ENCODE measurements around the gene IL26.

IL26 gene, protein sequence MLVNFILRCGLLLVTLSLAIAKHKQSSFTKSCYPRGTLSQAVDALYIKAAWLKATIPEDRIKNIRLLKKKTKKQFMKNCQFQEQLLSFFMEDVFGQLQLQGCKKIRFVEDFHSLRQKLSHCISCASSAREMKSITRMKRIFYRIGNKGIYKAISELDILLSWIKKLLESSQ

GRCh38 chr12:68225576-68226476 is at the start of gene IL26:
TSS of gene IL26 (minus strand) at chr12:68225810. CDS start at chr12:68225756, 54 bp downstream.
- H3K36me3 ChIP-seq (ENCODE audit: control insufficient read depth, insufficient read depth, low read length, severe bottlenecking): no peaks in the 10 kb centered on the region
- DNase-seq (ENCODE audit: low read depth): no peak
- no peak within 1 kb of the TSS for H3K9ac ChIP-seq (ENCODE audit: low read length)
- H3K4me1 ChIP-seq (ENCODE audit: control insufficient read depth, insufficient read depth, low read length): peaks cover 23% of the 10 kb centered on the region
- no peaks in the 10 kb centered on the region for H3K27me3 ChIP-seq (replicated peaks; ENCODE audit: control insufficient read depth, insufficient read depth, low read length)
- H3K9me3 ChIP-seq (ENCODE audit: control insufficient read depth, low read length): no peaks in the 10 kb centered on the region
- H3K4me3 ChIP-seq (ENCODE audit: low read length): no peak within 1 kb of the TSS

DNA sequence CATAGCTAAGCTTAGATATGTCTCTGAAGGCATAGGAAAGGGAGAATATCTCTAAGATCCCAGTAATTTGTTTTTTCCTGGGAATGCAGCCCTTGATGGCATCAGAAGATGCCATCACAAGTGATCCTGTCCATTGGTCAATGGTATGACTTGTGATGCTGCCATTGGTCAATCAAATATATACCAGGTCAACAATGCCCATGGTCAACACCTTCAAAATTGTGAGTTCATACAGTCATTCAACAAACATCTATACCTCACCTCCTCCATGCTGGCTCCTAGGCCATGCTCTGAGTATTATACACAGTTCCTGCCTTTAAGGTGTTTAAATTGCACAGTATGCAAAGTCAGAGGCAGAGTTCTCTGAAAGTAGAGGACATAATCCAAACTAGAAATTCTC is 47.1 kb upstream of the IL26 start:
- no peaks in the 10 kb centered on the region for H3K27me3 ChIP-seq (replicated peaks; ENCODE audit: control insufficient read depth, insufficient read depth, low read length)
- DNase-seq (ENCODE audit: low read depth): no peak
- no peak overlapping the region for H3K9ac ChIP-seq (ENCODE audit: low read length)
- H3K4me1 ChIP-seq (ENCODE audit: control insufficient read depth, insufficient read depth, low read length): peaks cover 39% of the 10 kb centered on the region
- H3K9me3 ChIP-seq (ENCODE audit: control insufficient read depth, low read length): no peaks in the 10 kb centered on the region
- H3K4me3 ChIP-seq (ENCODE audit: low read length): no peak overlapping the region
- H3K36me3 ChIP-seq (ENCODE audit: control insufficient read depth, insufficient read depth, low read length, severe bottlenecking): no peaks in the 10 kb centered on the region

- peak; percentile 48 for DNase-seq (ENCODE audit: low read depth)
- H3K27me3 ChIP-seq (replicated peaks; ENCODE audit: control insufficient read depth, insufficient read depth, low read length): no peaks in the 10 kb centered on the region
- no peaks in the 10 kb centered on the region for H3K36me3 ChIP-seq (ENCODE audit: control insufficient read depth, insufficient read depth, low read length, severe bottlenecking)
- H3K4me1 ChIP-seq (ENCODE audit: control insufficient read depth, insufficient read depth, low read length): peaks cover 52% of the 10 kb centered on the region
- H3K9me3 ChIP-seq (ENCODE audit: control insufficient read depth, low read length): no peaks in the 10 kb centered on the region
- H3K4me3 ChIP-seq (ENCODE audit: low read length): no peak overlapping the region
- no peak overlapping the region for H3K9ac ChIP-seq (ENCODE audit: low read length)
Observed at GRCh38 chr12:68271346-68271745, 45.7 kb upstream of the IL26 start.

DNA sequence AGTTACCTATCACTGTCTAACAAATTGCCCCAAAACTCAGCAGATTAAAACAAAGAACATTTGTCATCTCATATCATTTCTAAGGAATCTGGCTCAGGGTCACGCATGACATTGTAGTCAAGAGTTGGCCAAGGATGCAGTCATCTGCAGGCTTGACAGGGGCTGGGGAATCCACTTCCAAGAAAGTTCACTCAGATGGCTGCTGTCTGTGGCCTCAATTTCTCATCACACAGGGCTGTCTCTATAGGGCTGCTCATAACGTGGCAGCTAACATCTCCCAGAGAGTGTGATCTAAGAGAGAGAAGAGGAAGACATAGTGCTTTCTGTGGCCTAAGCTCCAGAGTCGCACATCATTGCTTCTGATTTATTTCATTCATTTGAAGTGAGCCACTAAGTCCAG is 44.7 kb upstream of the IL26 start:
- no peaks in the 10 kb centered on the region for H3K9me3 ChIP-seq (ENCODE audit: control insufficient read depth, low read length)
- no peak overlapping the region for H3K4me3 ChIP-seq (ENCODE audit: low read length)
- no peak overlapping the region for H3K9ac ChIP-seq (ENCODE audit: low read length)
- DNase-seq (ENCODE audit: low read depth): no peak
- H3K4me1 ChIP-seq (ENCODE audit: control insufficient read depth, insufficient read depth, low read length): peaks cover 58% of the 10 kb centered on the region
- no peaks in the 10 kb centered on the region for H3K27me3 ChIP-seq (replicated peaks; ENCODE audit: control insufficient read depth, insufficient read depth, low read length)
- no peaks in the 10 kb centered on the region for H3K36me3 ChIP-seq (ENCODE audit: control insufficient read depth, insufficient read depth, low read length, severe bottlenecking)

GRCh38 chr12:68269779-68270178 is 44.2 kb upstream of the IL26 start:
- H3K27me3 ChIP-seq (replicated peaks; ENCODE audit: control insufficient read depth, insufficient read depth, low read length): no peaks in the 10 kb centered on the region
- H3K9me3 ChIP-seq (ENCODE audit: control insufficient read depth, low read length): no peaks in the 10 kb centered on the region
- H3K4me1 ChIP-seq (ENCODE audit: control insufficient read depth, insufficient read depth, low read length): peaks cover 62% of the 10 kb centered on the region
- H3K9ac ChIP-seq (ENCODE audit: low read length): no peak overlapping the region
- no peak overlapping the region for H3K4me3 ChIP-seq (ENCODE audit: low read length)
- H3K36me3 ChIP-seq (ENCODE audit: control insufficient read depth, insufficient read depth, low read length, severe bottlenecking): no peaks in the 10 kb centered on the region
- no peak for DNase-seq (ENCODE audit: low read depth)

DNA sequence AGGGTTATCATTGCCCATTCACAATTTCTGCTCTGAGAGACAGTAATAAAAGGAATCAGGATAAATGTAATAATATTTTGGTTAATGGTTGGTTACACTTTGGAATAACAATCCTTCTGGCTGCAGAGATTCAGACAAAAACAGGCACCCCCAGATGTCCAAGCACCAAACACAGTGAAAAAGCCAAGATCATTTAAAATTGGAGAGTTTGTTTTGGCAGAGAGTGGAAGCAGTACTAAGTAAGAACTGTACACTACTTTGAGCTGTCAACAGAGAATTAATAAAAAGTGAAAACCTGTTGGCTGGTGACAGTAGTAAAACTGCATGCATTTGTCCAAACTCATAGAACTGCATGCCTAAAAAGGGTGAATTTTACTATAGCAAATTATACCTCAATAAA is 43.4 kb upstream of the IL26 start:
- no peak overlapping the region for H3K4me3 ChIP-seq (ENCODE audit: low read length)
- H3K9ac ChIP-seq (ENCODE audit: low read length): no peak overlapping the region
- no peak for DNase-seq (ENCODE audit: low read depth)
- no peaks in the 10 kb centered on the region for H3K27me3 ChIP-seq (replicated peaks; ENCODE audit: control insufficient read depth, insufficient read depth, low read length)
- H3K36me3 ChIP-seq (ENCODE audit: control insufficient read depth, insufficient read depth, low read length, severe bottlenecking): no peaks in the 10 kb centered on the region
- peaks cover 70% of the 10 kb centered on the region for H3K4me1 ChIP-seq (ENCODE audit: control insufficient read depth, insufficient read depth, low read length)
- no peaks in the 10 kb centered on the region for H3K9me3 ChIP-seq (ENCODE audit: control insufficient read depth, low read length)

DNA sequence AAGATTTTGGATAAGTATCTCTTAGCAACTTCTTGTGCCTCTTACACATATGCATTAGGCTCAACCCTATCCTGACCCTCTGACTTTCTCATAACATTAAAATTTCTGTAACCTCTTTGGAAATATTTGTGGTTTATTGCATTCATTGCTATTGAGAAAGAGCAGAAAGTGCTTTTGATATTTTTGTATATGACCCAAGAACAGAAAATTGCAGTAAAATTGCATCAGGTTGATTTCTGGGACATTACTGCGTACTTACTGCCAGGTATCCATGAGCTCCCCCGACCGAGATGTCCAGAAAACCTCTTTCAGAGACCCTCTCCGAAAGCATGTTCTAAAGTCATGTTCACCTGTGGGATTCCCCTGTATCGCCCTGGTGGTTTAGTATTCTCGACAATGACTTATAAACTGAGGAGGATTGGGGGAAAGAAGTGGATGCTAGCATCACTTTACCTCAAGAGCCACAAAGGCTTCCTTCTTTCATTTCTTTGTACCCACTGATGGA is 42.3 kb upstream of the IL26 start:
- DNase-seq (ENCODE audit: low read depth): peak; percentile 88
- Histone ChIP-seq H3K9ac (ENCODE audit: low read length) (peak overlapping the region; percentile 22), H3K4me3 (ENCODE audit: low read length) (no peak overlapping the region), H3K4me1 (ENCODE audit: control insufficient read depth, insufficient read depth, low read length) (peaks cover 77% of the 10 kb centered on the region), H3K36me3 (ENCODE audit: control insufficient read depth, insufficient read depth, low read length, severe bottlenecking) (no peaks in the 10 kb centered on the region), H3K9me3 (ENCODE audit: control insufficient read depth, low read length) (no peaks in the 10 kb centered on the region), H3K27me3 (replicated peaks; ENCODE audit: control insufficient read depth, insufficient read depth, low read length) (no peaks in the 10 kb centered on the region)

GRCh38 chr12:68264857-68265256 is 39.2 kb upstream of the IL26 start:
- no peak overlapping the region for H3K9ac ChIP-seq (ENCODE audit: low read length)
- DNase-seq (ENCODE audit: low read depth): peak; percentile 63

DNA sequence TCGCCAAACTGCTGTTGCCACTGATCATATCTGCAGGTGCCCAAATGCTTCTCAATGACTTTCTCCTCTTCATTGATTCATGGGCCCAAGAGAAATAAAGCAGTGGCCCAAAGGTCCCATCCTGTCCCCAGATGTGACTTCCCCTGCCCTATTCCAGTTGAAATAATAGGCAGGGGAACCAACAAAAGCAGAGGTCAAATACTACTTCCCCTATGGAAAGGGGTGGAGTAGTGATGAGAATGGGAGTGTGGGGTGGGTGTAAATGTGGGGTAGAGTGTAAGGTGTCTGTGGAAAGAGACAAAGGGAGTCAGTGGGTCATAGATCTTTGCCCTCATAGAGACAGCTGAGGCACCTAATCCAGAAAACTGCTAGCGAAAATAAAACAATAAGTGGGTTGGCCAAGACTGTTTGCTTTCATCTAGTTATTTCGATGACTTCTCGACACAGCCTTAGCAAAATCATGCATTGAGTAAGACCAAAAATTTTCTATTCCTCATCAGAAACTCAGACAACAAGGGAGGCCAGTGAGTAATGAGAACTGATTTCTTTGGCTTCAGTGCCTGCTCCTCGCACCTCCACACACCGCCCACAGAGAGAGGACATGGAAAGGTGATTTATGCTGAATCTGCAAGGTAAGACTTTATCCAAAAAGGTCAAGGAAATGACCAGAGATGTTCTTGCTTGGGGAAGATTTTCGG is 38.7 kb upstream of the IL26 start:
- Histone ChIP-seq H3K4me3 (ENCODE audit: low read length) (no peak overlapping the region), H3K9ac (ENCODE audit: low read length) (no peak overlapping the region), H3K27me3 (replicated peaks; ENCODE audit: control insufficient read depth, insufficient read depth, low read length) (no peaks in the 10 kb centered on the region), H3K36me3 (ENCODE audit: control insufficient read depth, insufficient read depth, low read length, severe bottlenecking) (no peaks in the 10 kb centered on the region), H3K9me3 (ENCODE audit: control insufficient read depth, low read length) (no peaks in the 10 kb centered on the region), H3K4me1 (ENCODE audit: control insufficient read depth, insufficient read depth, low read length) (peaks cover 56% of the 10 kb centered on the region)
- no peak for DNase-seq (ENCODE audit: low read depth)

More at GRCh38 chr12:68264857-68265256, 39.2 kb upstream of the IL26 start:
- Histone ChIP-seq H3K4me1 (ENCODE audit: control insufficient read depth, insufficient read depth, low read length) (peaks cover 57% of the 10 kb centered on the region), H3K36me3 (ENCODE audit: control insufficient read depth, insufficient read depth, low read length, severe bottlenecking) (no peaks in the 10 kb centered on the region), H3K9me3 (ENCODE audit: control insufficient read depth, low read length) (no peaks in the 10 kb centered on the region), H3K4me3 (ENCODE audit: low read length) (no peak overlapping the region), H3K27me3 (replicated peaks; ENCODE audit: control insufficient read depth, insufficient read depth, low read length) (no peaks in the 10 kb centered on the region)

DNA sequence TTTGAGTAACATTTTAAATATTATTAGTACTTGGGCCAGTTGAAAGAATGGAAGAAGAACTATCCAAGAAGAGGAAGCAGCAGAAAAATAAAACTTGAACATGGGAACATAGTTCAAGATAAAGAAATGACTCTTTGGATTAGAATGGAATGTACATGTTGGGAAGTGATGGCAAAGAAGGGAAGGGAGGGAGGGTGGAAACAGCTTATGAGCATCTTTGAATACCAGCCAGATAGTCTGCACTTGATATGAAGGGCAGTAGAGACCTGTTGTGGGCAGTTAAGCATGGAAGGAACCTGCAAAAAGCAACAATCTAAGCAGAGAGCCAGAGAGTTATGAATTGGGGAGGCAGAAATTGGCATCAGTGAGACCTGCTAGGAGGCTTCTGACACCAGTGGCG is 37.8 kb upstream of the IL26 start:
- H3K27me3 ChIP-seq (replicated peaks; ENCODE audit: control insufficient read depth, insufficient read depth, low read length): no peaks in the 10 kb centered on the region
- H3K4me3 ChIP-seq (ENCODE audit: low read length): no peak overlapping the region
- H3K36me3 ChIP-seq (ENCODE audit: control insufficient read depth, insufficient read depth, low read length, severe bottlenecking): no peaks in the 10 kb centered on the region
- no peak overlapping the region for H3K9ac ChIP-seq (ENCODE audit: low read length)
- peaks cover 47% of the 10 kb centered on the region for H3K4me1 ChIP-seq (ENCODE audit: control insufficient read depth, insufficient read depth, low read length)
- no peaks in the 10 kb centered on the region for H3K9me3 ChIP-seq (ENCODE audit: control insufficient read depth, low read length)
- peak; percentile 28 for DNase-seq (ENCODE audit: low read depth)

DNA sequence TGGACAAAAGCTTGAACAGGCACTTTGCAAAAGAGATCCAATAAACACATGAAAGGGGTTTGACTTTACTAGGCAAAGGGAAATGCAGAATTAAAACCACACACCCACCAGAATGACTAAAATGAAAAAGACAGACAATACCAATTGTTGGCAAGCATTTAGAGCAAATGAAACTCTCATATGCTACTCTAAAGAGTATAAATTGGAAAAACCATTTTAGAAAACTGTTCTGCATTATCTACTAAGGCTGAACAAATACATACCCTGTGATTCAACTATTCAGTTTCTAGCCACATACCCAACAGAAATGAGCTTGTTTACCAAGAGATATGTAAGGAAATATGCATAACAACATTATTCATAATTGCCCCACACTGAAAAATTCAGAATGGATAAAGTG is 36.3 kb upstream of the IL26 start:
- peaks cover 35% of the 10 kb centered on the region for H3K4me1 ChIP-seq (ENCODE audit: control insufficient read depth, insufficient read depth, low read length)
- H3K27me3 ChIP-seq (replicated peaks; ENCODE audit: control insufficient read depth, insufficient read depth, low read length): no peaks in the 10 kb centered on the region
- DNase-seq (ENCODE audit: low read depth): no peak
- H3K4me3 ChIP-seq (ENCODE audit: low read length): no peak overlapping the region
- no peaks in the 10 kb centered on the region for H3K9me3 ChIP-seq (ENCODE audit: control insufficient read depth, low read length)
- H3K9ac ChIP-seq (ENCODE audit: low read length): no peak overlapping the region
- no peaks in the 10 kb centered on the region for H3K36me3 ChIP-seq (ENCODE audit: control insufficient read depth, insufficient read depth, low read length, severe bottlenecking)

Measured in adipocyte (in vitro differentiated cells).